Measurements from ENCODE around the gene GPR61.

GPR61 gene

GRCh38 chr1:109532365-109533136 is 7.1 kb upstream of the GPR61 start:
- ChIA-PET POLR2A (interaction anchor here (0.8 to 1.8 kb wide), 7 partner anchors 12 to 255 kb away, joined by 3 to 11 read pairs (median 4); partner anchors contain the start of genes CYB561D1 and GNAI3), CTCF (interaction anchor here (0.5 to 20.8 kb wide), 68 partner anchors 9 to 1637 kb away, joined by 3 to 1152 read pairs (median 4); partner anchors contain the start of genes AHCYL1, AMIGO1, ATXN7L2 and CYB561D1)
- TF ChIP-seq CTCF (tag by site-specific recombination; IDR thresholded peaks at IDR 0.05), result peak; percentile 82
- TF ChIP-seq RBAK (tag by site-specific recombination; IDR thresholded peaks at IDR 0.05), result no peak
- TF ChIP-seq ZBTB48 (tag by site-specific recombination; IDR thresholded peaks at IDR 0.05), result peak; percentile 94
- no peak for TF ChIP-seq ZSCAN18 (tag by site-specific recombination; IDR thresholded peaks at IDR 0.05)
- peak; percentile 64 for TF ChIP-seq GLIS1 (tag by site-specific recombination; IDR thresholded peaks at IDR 0.05)
- 0 out of 2 replicates have a peak, but pooled peaks have one; percentile 7 for TF ChIP-seq ZNF629 (tag by site-specific recombination; IDR thresholded peaks at IDR 0.05)
- peak; percentile 89 for TF ChIP-seq ZNF335 (tag by site-specific recombination; conservative IDR thresholded peaks at IDR 0.05)
- 0 out of 2 replicates have a peak, but pooled peaks have one; percentile 34 for TF ChIP-seq KLF17 (tag by site-specific recombination; IDR thresholded peaks at IDR 0.05)
- TF ChIP-seq ZNF266 (tag by site-specific recombination; IDR thresholded peaks at IDR 0.05; ENCODE audit: low read depth), result no peak
- TF ChIP-seq ZNF623 (tag by site-specific recombination; IDR thresholded peaks at IDR 0.05), result no peak
- TF ChIP-seq ZBTB10 (tag by site-specific recombination; IDR thresholded peaks at IDR 0.05), result peak; percentile 56; the same call in 1 of the 2 replicates
- peak; percentile 30; the same call in 1 of the 2 replicates for TF ChIP-seq ZNF394 (tag by site-specific recombination; IDR thresholded peaks at IDR 0.05; ENCODE audit: borderline replicate concordance)
- TF ChIP-seq ZFP37 (tag by site-specific recombination; IDR thresholded peaks at IDR 0.05), result peak; percentile 28; the same call in 1 of the 2 replicates
- no peak for TF ChIP-seq REPIN1 (tag by site-specific recombination; IDR thresholded peaks at IDR 0.05; ENCODE audit: low read depth)
- TF ChIP-seq, protein P1, sequence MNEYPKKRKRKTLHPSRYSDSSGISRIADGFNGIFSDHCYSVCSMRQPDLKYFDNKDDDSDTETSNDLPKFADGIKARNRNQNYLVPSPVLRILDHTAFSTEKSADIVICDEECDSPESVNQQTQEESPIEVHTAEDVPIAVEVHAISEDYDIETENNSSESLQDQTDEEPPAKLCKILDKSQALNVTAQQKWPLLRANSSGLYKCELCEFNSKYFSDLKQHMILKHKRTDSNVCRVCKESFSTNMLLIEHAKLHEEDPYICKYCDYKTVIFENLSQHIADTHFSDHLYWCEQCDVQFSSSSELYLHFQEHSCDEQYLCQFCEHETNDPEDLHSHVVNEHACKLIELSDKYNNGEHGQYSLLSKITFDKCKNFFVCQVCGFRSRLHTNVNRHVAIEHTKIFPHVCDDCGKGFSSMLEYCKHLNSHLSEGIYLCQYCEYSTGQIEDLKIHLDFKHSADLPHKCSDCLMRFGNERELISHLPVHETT (tag by site-specific recombination; IDR thresholded peaks at IDR 0.05), result no peak
- TF ChIP-seq, protein P2, sequence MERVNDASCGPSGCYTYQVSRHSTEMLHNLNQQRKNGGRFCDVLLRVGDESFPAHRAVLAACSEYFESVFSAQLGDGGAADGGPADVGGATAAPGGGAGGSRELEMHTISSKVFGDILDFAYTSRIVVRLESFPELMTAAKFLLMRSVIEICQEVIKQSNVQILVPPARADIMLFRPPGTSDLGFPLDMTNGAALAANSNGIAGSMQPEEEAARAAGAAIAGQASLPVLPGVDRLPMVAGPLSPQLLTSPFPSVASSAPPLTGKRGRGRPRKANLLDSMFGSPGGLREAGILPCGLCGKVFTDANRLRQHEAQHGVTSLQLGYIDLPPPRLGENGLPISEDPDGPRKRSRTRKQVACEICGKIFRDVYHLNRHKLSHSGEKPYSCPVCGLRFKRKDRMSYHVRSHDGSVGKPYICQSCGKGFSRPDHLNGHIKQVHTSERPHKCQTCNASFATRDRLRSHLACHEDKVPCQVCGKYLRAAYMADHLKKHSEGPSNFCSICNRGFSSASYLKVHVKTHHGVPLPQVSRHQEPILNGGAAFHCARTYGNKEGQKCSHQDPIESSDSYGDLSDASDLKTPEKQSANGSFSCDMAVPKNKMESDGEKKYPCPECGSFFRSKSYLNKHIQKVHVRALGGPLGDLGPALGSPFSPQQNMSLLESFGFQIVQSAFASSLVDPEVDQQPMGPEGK (tag by site-specific recombination; IDR thresholded peaks at IDR 0.05), result peak; percentile 72
- TF ChIP-seq KLF9 (tag by site-specific recombination; IDR thresholded peaks at IDR 0.05; ENCODE audit: low read depth), result no peak
- no peak for TF ChIP-seq ZFP41 (tag by site-specific recombination; IDR thresholded peaks at IDR 0.05; ENCODE audit: borderline replicate concordance)
- peak; percentile 94 for TF ChIP-seq ZNF2 (tag by site-specific recombination; IDR thresholded peaks at IDR 0.05)
- no peak for TF ChIP-seq GLI2 (tag by site-specific recombination; IDR thresholded peaks at IDR 0.05; ENCODE audit: borderline replicate concordance, low read depth)
- TF ChIP-seq, protein P3, sequence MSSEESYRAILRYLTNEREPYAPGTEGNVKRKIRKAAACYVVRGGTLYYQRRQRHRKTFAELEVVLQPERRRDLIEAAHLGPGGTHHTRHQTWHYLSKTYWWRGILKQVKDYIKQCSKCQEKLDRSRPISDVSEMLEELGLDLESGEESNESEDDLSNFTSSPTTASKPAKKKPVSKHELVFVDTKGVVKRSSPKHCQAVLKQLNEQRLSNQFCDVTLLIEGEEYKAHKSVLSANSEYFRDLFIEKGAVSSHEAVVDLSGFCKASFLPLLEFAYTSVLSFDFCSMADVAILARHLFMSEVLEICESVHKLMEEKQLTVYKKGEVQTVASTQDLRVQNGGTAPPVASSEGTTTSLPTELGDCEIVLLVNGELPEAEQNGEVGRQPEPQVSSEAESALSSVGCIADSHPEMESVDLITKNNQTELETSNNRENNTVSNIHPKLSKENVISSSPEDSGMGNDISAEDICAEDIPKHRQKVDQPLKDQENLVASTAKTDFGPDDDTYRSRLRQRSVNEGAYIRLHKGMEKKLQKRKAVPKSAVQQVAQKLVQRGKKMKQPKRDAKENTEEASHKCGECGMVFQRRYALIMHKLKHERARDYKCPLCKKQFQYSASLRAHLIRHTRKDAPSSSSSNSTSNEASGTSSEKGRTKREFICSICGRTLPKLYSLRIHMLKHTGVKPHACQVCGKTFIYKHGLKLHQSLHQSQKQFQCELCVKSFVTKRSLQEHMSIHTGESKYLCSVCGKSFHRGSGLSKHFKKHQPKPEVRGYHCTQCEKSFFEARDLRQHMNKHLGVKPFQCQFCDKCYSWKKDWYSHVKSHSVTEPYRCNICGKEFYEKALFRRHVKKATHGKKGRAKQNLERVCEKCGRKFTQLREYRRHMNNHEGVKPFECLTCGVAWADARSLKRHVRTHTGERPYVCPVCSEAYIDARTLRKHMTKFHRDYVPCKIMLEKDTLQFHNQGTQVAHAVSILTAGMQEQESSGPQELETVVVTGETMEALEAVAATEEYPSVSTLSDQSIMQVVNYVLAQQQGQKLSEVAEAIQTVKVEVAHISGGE (tag by site-specific recombination; conservative IDR thresholded peaks at IDR 0.05; ENCODE audit: low read depth), result 0 out of 2 replicates have a peak, but pooled peaks have one; percentile 9
- no peak for TF ChIP-seq ZNF664 (tag by site-specific recombination; IDR thresholded peaks at IDR 0.05)

More at GRCh38 chr1:109532365-109533136, 7.1 kb upstream of the GPR61 start:
- no peak overlapping the region for H3K4me3 ChIP-seq (ENCODE audit: low read depth, low read length)
- no peaks in the 10 kb centered on the region for H3K9me3 ChIP-seq (ENCODE audit: control insufficient read depth, insufficient read depth, low read depth, low read length)
- no peaks in the 10 kb centered on the region for H3K36me3 ChIP-seq (ENCODE audit: control insufficient read depth in 2 of 2, insufficient read depth in 1 of 2, low read length in 2 of 2)
- H3K27ac ChIP-seq (ENCODE audit: extremely low read depth, low read depth, low read length), result no peak overlapping the region
- H3K4me1 ChIP-seq (ENCODE audit: control insufficient read depth, insufficient read depth, low read length), result no peaks in the 10 kb centered on the region
